Vagina (tissue), 2 donors: ENCODE measurements around the gene KRT7. TPM values are rescaled to one million over a fixed set of nuclear protein-coding genes. Genes with fewer than 3 reads are reported as not detected.

Source experiments
- DNase-seq, 2 donors: peaks; one replicate each; pipeline ENCODE4 v3.0.0-alpha.2; 2017; ENCODE audit errors: extremely low spot score in 2 of 2
- H3K27ac ChIP-seq: fragments of 200-600 bp; sonication (generic); one replicate; pipeline ENCODE4 v1.5.1; 2019
- H3K27me3 ChIP-seq: fragments of 200-600 bp; sonication (generic); one replicate; pipeline ENCODE4 v1.5.1; 2019
- H3K36me3 ChIP-seq, 2 donors: fragments of 200-600 bp; sonication (generic); one replicate each; pipeline ENCODE4 v1.5.1; 2017 to 2019
- H3K4me1 ChIP-seq: fragments of 200-600 bp; sonication (generic); one replicate; pipeline ENCODE4 v1.5.1; 2019
- H3K4me3 ChIP-seq, 2 donors: fragments of 200-600 bp; sonication (generic); 1 replicate in 1 of 2; 2 replicates in 1 of 2; pipeline ENCODE4 v1.5.1; 2016 to 2019
- H3K9me3 ChIP-seq: fragments of 200-600 bp; sonication (generic); one replicate; pipeline ENCODE4 v1.5.1; 2019
- POLR2A ChIP-seq, 2 donors: fragments of 450-650 bp; IDR thresholded peaks; one replicate each; pipeline ENCODE4 v1.6.1; 2017; ENCODE audit warnings: antibody characterized with exemption in 2 of 2, mild to moderate bottlenecking in 2 of 2, moderate library complexity in 2 of 2
- POLR2AphosphoS5 ChIP-seq, 2 donors: sonication (generic); formaldehyde crosslinking; IDR thresholded peaks; one replicate each; pipeline ENCODE4 v1.9.0; 2017; ENCODE audit warnings: antibody characterized with exemption in 2 of 2, mild to moderate bottlenecking in 2 of 2, low read depth in 1 of 2; ENCODE audit not compliant: insufficient read depth in 1 of 2
- intact Hi-C: fragments of 100-400 bp; cut with DNase I; formaldehyde crosslinking; loops from one replicate; pipeline ENCODE4 v1.15.1; 2023
- total RNA-seq: library from RNA; depleted of rRNA; stranded (reverse); fragments of >200 nt; gene quantifications from one replicate; pipeline ENCODE4 v1.2.3, GENCODE V29; 2016
- TF ChIP-seq, protein P1 (sequence below), 3 experiments: fragments of 450-650 bp in 2 of 3; fragments of 200-600 bp in 1 of 3; sonication (generic) in 1 of 3; IDR thresholded peaks; one replicate each; pipeline ENCODE4 v1.5.1; 2017 to 2019; ENCODE audit warnings: antibody characterized with exemption in 3 of 3, mild to moderate bottlenecking in 2 of 3, moderate library complexity in 2 of 3

KRT7 gene
- total RNA-seq, 1 donor from 2014 or later, result 7.6 TPM

DNA sequence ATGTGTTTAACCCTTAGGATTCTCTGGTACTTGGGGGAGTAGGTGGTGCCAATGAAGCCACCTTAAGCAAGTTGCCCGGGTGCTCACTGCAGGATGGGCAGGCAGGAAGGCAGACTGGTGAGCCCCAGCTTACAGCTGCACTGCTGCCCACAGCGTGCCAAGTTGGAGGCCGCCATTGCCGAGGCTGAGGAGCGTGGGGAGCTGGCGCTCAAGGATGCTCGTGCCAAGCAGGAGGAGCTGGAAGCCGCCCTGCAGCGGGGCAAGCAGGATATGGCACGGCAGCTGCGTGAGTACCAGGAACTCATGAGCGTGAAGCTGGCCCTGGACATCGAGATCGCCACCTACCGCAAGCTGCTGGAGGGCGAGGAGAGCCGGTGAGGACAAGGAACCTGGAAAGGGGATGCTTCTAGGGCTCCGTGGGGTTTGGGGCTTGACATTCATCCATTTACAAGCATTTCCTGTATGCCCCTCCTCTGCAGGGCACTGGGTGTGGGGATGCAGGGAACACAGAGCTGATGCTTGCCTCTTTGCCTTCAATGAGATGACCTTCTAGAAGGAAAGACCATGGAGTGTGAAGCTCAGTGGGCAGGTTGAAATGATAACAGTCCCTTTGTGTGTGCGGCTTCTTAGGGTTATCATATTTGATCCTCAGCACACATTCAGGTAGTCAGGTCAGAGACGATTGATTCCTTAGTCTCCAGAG, 12.4 kb downstream of the KRT7 start:
- Histone ChIP-seq H3K4me1 (peaks cover 33% of the 10 kb centered on the region), H3K4me3 (no peak overlapping the region), H3K27me3 (no peaks in the 10 kb centered on the region), H3K9me3 (no peaks in the 10 kb centered on the region), H3K36me3 (no peaks in the 10 kb centered on the region), H3K27ac (no peak overlapping the region)
- no peak for DNase-seq
- intact Hi-C loops, result no loop called here
- no peak for TF ChIP-seq POLR2AphosphoS5 (IDR thresholded peaks at IDR 0.05; ENCODE audit: insufficient read depth in 1 of 2, low read depth in 1 of 2)
- TF ChIP-seq, protein P1, sequence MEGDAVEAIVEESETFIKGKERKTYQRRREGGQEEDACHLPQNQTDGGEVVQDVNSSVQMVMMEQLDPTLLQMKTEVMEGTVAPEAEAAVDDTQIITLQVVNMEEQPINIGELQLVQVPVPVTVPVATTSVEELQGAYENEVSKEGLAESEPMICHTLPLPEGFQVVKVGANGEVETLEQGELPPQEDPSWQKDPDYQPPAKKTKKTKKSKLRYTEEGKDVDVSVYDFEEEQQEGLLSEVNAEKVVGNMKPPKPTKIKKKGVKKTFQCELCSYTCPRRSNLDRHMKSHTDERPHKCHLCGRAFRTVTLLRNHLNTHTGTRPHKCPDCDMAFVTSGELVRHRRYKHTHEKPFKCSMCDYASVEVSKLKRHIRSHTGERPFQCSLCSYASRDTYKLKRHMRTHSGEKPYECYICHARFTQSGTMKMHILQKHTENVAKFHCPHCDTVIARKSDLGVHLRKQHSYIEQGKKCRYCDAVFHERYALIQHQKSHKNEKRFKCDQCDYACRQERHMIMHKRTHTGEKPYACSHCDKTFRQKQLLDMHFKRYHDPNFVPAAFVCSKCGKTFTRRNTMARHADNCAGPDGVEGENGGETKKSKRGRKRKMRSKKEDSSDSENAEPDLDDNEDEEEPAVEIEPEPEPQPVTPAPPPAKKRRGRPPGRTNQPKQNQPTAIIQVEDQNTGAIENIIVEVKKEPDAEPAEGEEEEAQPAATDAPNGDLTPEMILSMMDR (IDR thresholded peaks at IDR 0.05), result no peak
- no peak for TF ChIP-seq POLR2A (IDR thresholded peaks at IDR 0.05)

DNA sequence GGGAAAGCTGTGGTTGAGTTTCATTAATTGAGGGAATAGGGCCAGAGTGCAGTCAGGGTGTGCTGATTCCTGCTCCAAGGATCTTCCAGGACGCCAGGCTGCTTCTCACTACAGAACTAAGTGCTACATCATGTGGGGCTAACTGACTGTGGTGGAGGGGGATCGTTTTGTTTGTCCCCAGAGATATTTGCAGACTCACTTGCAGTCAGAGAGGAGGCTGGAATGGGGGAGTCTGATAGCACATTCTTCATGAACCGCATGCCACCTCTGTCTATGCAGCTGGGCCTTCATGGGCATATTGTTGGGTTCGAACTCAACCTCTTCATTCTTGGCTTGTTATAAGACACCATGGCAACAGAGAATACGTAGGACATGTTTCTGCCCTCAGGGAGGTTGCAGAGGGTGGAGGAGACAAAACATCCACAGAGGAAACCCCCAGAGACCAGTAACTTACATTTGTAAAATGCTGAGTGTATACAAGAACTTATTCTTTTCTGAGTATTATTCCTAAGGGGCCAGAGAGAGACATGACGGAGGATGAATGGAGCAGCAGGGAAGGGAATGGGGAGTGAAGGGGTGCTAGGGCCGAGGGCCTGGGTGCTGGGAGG, 13.0 kb downstream of the KRT7 start:
- Histone ChIP-seq H3K27me3 (no peaks in the 10 kb centered on the region), H3K36me3 (no peaks in the 10 kb centered on the region), H3K9me3 (no peaks in the 10 kb centered on the region), H3K27ac (no peak overlapping the region), H3K4me3 (no peak overlapping the region), H3K4me1 (peaks cover 33% of the 10 kb centered on the region)
- TF ChIP-seq POLR2AphosphoS5 (IDR thresholded peaks at IDR 0.05; ENCODE audit: insufficient read depth in 1 of 2, low read depth in 1 of 2) (no peak), POLR2A (IDR thresholded peaks at IDR 0.05) (no peak)
- TF ChIP-seq, protein P1 (IDR thresholded peaks at IDR 0.05), result no peak
- intact Hi-C loops, result no loop called here
- DNase-seq, result no peak

DNA sequence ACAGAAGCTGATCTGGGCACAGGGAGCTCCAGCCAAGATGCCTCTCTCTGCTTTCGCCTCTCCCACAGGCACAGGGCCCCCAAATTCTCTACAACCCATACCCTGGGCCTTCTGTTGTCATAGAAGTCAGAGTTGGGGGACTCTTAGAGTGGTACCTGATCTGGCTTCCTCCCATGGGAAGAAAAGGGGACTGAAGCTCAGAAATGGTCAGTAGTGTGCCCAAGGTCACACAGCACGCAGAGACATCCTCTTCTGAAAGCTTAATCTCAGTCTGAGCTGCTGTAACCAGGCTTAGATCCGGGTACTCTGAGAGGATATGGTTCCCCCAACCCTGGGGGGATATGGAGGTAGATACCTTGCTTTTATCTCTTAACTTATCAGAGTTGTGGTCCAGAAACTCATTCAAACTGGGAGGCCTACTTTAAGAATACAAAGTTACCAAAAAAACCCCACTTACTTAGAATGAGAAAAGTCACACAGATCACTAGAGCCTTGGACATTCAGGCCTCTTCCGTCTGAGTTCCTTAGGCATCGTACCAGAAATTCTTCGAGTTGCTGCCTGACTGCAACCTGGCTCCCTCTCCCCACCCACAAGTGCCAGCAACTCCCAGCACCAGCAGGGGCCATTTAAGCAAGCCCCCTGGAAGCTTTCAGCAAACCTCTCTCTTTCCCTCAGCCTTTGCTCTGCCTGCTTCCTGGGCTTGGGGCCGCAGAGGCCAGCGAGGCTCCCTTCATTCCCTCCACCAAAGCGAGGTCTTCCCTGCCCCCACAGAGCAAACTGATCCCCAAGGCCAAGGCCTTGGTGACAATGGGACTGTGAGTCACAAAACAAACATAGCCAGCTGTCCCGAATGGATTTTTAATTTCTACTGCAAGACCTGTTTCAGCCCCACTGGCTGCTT, 13.9 kb downstream of the KRT7 start:
- Histone ChIP-seq H3K36me3 (no peaks in the 10 kb centered on the region), H3K4me1 (peaks cover 33% of the 10 kb centered on the region), H3K9me3 (no peaks in the 10 kb centered on the region), H3K27me3 (no peaks in the 10 kb centered on the region), H3K4me3 (no peak overlapping the region), H3K27ac (no peak overlapping the region)
- DNase-seq, result no peak
- no peak for TF ChIP-seq POLR2A (IDR thresholded peaks at IDR 0.05)
- TF ChIP-seq POLR2AphosphoS5 (IDR thresholded peaks at IDR 0.05; ENCODE audit: insufficient read depth in 1 of 2, low read depth in 1 of 2), result no peak
- TF ChIP-seq, protein P1 (IDR thresholded peaks at IDR 0.05), result no peak
- intact Hi-C loops, result no loop called here

DNA sequence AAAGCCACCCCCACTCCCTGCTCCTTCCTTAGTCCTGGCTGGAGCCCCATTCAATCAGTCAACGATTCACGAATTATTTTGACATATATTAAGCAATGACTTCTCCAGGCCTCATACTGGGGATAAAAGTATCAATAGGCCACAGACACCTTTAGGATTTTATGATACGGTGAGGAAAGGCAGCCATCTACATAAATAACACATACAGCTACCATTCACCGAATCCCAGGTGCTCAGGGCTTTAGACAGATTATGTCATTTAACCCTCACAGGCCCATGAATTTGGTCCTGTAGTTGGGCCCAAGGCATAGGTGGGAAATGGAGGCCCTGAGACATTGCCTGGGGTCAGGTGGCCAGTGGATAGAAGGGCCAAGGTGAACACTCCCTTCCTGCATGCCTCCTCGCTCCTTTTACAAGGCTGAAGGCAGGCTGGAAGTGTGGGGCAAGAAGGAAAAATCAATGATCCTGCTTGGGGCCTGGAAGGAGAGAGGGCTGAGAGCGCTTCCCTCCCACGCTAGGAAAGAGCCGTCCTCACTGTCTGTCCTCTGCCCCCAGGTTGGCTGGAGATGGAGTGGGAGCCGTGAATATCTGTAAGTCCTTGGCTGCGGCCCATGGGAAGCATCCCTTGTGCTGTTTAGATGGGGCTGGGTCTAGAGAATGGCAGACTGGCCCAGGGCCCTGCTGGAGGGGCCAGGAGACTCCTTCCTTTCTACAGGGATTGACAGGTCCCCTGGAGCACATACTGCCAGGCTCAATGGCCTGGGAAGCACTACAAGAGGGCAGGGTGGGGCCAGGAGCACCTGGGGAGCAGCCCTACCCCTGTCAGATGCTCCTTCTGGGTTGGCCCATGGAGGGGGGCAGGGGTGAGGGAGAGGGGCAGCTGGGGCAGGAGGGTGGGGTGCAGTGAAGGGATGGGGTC, 14.8 kb downstream of the KRT7 start:
- Histone ChIP-seq H3K4me1 (peaks cover 33% of the 10 kb centered on the region), H3K36me3 (no peaks in the 10 kb centered on the region), H3K9me3 (no peaks in the 10 kb centered on the region), H3K27me3 (no peaks in the 10 kb centered on the region), H3K4me3 (no peak overlapping the region), H3K27ac (no peak overlapping the region)
- no peak for TF ChIP-seq POLR2AphosphoS5 (IDR thresholded peaks at IDR 0.05; ENCODE audit: insufficient read depth in 1 of 2, low read depth in 1 of 2)
- TF ChIP-seq POLR2A (IDR thresholded peaks at IDR 0.05), result no peak
- TF ChIP-seq, protein P1 (IDR thresholded peaks at IDR 0.05), result no peak
- intact Hi-C loops, result no loop called here
- no peak for DNase-seq
